ENCODE results near the gene KCTD17.

KCTD17 gene

DNA sequence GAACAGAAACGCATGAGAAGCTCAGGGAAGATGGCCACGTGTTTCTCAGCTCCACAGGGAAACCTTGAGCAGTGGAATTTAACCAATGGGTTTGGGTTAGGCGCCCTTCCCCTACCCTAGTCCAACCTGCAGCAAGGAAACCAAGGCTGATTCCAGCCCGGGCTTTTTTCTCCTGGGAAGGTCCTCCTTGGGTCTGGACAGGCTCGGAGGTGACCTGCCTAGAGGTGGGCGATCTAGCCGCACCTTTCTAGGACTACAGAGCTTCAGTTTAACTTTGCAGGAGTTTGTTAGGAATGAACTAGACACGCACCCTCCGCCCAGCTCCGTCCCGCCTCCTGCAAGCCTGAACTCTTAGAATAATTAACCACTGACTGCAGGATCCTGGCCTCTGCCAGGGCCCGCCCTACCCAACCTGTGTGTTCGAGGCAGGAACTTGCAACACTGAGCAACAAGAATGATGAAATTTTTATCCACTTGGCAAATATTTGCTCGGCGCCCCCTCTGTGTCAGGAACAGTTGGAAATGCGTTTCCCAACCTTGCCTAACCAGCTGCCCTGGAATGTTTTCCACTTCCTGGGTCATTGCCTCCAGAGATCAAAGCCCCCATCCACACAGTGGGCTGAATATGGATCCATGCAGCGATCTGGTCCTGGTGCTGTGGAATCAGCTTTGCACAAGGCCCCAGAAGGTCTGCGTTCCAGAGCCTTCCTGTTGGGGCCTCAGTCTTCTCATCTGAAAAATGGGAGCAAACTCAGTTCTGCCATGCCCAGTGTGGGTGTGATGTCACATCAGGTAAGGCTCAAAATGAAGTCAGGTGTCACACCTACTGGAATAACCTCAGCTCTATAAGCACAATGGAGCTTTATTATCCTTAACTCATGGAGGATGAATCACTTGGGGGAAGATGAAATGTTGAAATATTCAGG lies 18.7 kb upstream of the KCTD17 start:
- Histone ChIP-seq H3K36me3 (ENCODE audit: insufficient read depth, low read length) (no peaks in the 10 kb centered on the region), H2AFZ (ENCODE audit: low read depth, low read length) (no peak overlapping the region), H3K9me3 (ENCODE audit: insufficient read depth, low read length, severe bottlenecking) (no peaks in the 10 kb centered on the region), H3K4me3 (ENCODE audit: low read depth in 1 of 2, low read length in 2 of 2) (no peak overlapping the region), H4K20me1 (ENCODE audit: insufficient read depth, low read length) (no peaks in the 10 kb centered on the region; the same call in 1 of the 2 replicates), H3K4me1 (ENCODE audit: insufficient read depth, low read length) (no peaks in the 10 kb centered on the region), H3K9ac (ENCODE audit: low read depth, low read length) (no peak overlapping the region), H3K27me3 (ENCODE audit: insufficient read depth, low read length, poor library complexity) (peaks cover 5% of the 10 kb centered on the region), H3K4me2 (ENCODE audit: insufficient read depth, low read length) (no peak overlapping the region), H3K79me2 (ENCODE audit: insufficient read depth, low read length) (no peaks in the 10 kb centered on the region), H3K27ac (ENCODE audit: low read length) (no peak overlapping the region)
- no peak for TF ChIP-seq EZH2 (IDR thresholded peaks at IDR 0.05; ENCODE audit: borderline replicate concordance, low read depth, low read length, severe bottlenecking)
- TF ChIP-seq, protein P1, sequence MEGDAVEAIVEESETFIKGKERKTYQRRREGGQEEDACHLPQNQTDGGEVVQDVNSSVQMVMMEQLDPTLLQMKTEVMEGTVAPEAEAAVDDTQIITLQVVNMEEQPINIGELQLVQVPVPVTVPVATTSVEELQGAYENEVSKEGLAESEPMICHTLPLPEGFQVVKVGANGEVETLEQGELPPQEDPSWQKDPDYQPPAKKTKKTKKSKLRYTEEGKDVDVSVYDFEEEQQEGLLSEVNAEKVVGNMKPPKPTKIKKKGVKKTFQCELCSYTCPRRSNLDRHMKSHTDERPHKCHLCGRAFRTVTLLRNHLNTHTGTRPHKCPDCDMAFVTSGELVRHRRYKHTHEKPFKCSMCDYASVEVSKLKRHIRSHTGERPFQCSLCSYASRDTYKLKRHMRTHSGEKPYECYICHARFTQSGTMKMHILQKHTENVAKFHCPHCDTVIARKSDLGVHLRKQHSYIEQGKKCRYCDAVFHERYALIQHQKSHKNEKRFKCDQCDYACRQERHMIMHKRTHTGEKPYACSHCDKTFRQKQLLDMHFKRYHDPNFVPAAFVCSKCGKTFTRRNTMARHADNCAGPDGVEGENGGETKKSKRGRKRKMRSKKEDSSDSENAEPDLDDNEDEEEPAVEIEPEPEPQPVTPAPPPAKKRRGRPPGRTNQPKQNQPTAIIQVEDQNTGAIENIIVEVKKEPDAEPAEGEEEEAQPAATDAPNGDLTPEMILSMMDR (IDR thresholded peaks at IDR 0.05; ENCODE audit: borderline replicate concordance, extremely low read depth, low read length, poor library complexity, severe bottlenecking) = no peak
- ATAC-seq (ENCODE audit: insufficient read depth, low read depth) = no peak
- DNase-seq = no peak

DNA sequence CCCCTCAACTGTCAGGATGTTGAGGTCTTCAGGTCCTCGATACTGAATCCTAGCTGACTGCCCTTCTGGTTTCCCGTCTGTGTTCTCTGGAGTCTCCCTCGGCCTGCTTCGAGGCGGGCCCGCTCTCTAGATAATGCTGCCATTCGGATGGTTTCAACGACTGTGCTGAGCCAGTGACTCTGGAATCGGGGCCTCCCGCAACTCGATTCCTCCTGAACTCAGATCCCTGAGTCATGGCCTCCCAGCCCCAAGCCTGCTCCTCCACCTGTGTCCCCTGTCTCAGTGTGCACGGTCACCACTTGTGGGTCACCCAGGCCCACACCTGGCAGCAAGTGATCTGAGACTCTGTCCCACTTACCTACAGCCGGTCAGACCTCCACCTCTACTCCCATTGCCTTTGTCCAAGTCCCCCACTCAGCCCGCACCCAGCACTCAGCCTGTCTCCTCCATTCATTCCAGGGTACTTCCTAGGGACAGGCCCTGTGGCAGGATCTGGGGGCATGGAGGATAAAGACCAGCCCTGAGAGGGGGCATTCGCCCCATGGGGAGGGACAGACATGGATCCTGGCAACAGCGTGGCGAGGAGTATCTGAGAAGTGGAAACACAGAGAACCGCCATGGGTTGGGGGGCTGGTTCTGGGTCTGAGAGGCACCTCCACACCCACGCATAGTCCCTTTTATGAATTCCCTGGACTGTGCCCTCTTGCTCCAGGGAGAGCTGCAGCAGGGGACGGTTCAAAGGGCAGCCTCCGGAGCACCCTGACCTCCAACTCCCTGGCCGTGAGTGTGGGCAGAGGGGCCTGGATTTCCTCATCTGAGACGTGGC lies 17.7 kb upstream of the KCTD17 start:
- Histone ChIP-seq H3K4me2 (ENCODE audit: insufficient read depth, low read length) (no peak overlapping the region), H3K4me3 (ENCODE audit: low read depth in 1 of 2, low read length in 2 of 2) (no peak overlapping the region), H3K36me3 (ENCODE audit: insufficient read depth, low read length) (no peaks in the 10 kb centered on the region), H4K20me1 (ENCODE audit: insufficient read depth, low read length) (no peaks in the 10 kb centered on the region; the same call in 1 of the 2 replicates), H3K9ac (ENCODE audit: low read depth, low read length) (no peak overlapping the region), H3K9me3 (ENCODE audit: insufficient read depth, low read length, severe bottlenecking) (no peaks in the 10 kb centered on the region), H2AFZ (ENCODE audit: low read depth, low read length) (no peak overlapping the region), H3K4me1 (ENCODE audit: insufficient read depth, low read length) (no peaks in the 10 kb centered on the region), H3K79me2 (ENCODE audit: insufficient read depth, low read length) (no peaks in the 10 kb centered on the region), H3K27ac (ENCODE audit: low read length) (no peak overlapping the region), H3K27me3 (ENCODE audit: insufficient read depth, low read length, poor library complexity) (peaks cover 5% of the 10 kb centered on the region)
- no peak for DNase-seq
- TF ChIP-seq, protein P1 (IDR thresholded peaks at IDR 0.05; ENCODE audit: borderline replicate concordance, extremely low read depth, low read length, poor library complexity, severe bottlenecking) = no peak
- TF ChIP-seq EZH2 (IDR thresholded peaks at IDR 0.05; ENCODE audit: borderline replicate concordance, low read depth, low read length, severe bottlenecking) = no peak
- no peak for ATAC-seq (ENCODE audit: insufficient read depth, low read depth)

DNA sequence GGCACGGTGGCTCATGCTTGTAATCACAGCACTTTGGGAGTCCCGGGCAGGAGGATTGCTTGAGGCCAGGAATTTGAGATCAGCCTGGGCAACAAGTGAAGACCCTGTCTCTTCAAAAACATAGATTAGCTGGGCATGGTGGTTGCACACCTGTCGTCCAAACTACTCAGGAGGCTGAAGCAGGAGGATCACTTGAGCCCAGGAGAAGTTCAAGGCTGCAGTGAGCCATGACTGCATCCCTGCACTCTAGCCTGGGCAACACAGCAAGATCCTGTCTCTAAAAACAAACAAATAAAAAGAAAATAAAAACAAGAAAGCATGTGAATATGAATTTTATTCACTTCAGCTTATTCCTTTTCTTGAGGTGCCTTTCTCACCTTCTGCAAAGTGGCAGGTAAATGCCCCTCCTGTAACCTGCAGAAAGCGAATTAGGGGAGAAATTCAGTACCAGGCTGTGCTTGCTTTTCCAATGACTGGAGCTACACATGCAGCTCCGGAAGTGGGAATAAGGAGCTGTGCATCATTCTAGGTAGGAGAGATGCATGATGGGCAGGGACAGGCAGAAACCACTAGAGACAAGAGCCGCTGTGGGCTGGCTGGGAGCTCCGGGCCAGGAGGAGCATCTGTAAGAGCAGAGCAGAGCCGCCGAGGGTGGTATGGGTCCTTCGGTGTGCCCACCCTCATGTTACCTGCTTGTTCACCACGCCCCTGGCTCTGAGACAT lies 14.7 kb upstream of the KCTD17 start:
- Histone ChIP-seq H3K27me3 (ENCODE audit: insufficient read depth, low read length, poor library complexity) (peaks cover 5% of the 10 kb centered on the region), H4K20me1 (ENCODE audit: insufficient read depth, low read length) (no peaks in the 10 kb centered on the region; the same call in 1 of the 2 replicates), H3K36me3 (ENCODE audit: insufficient read depth, low read length) (no peaks in the 10 kb centered on the region), H3K4me3 (ENCODE audit: low read depth in 1 of 2, low read length in 2 of 2) (no peak overlapping the region), H3K4me1 (ENCODE audit: insufficient read depth, low read length) (no peaks in the 10 kb centered on the region), H2AFZ (ENCODE audit: low read depth, low read length) (no peak overlapping the region), H3K9me3 (ENCODE audit: insufficient read depth, low read length, severe bottlenecking) (no peaks in the 10 kb centered on the region), H3K27ac (ENCODE audit: low read length) (no peak overlapping the region), H3K4me2 (ENCODE audit: insufficient read depth, low read length) (no peak overlapping the region), H3K79me2 (ENCODE audit: insufficient read depth, low read length) (no peaks in the 10 kb centered on the region), H3K9ac (ENCODE audit: low read depth, low read length) (no peak overlapping the region)
- DNase-seq (no peak), ATAC-seq (ENCODE audit: insufficient read depth, low read depth) (no peak)
- TF ChIP-seq, protein P1 (IDR thresholded peaks at IDR 0.05; ENCODE audit: borderline replicate concordance, extremely low read depth, low read length, poor library complexity, severe bottlenecking) = no peak
- TF ChIP-seq EZH2 (IDR thresholded peaks at IDR 0.05; ENCODE audit: borderline replicate concordance, low read depth, low read length, severe bottlenecking) = no peak
